HEK293 (cell line): ENCODE measurements around the gene AHCYL1.

Experiments used
- CTCF ChIA-PET: fragments of 350-600 bp; formaldehyde crosslinking; extraction: SDS; loops from one replicate; lab custom pipeline; 2021; ENCODE audit warnings: antibody characterized with exemption; lab: Yijun Ruan, JAX
- POLR2A ChIA-PET: fragments of 300-600 bp; formaldehyde crosslinking; extraction: SDS; loops from one replicate; lab custom pipeline; 2020; ENCODE audit warnings: antibody characterized with exemption, inconsistent platforms; lab: Yijun Ruan, JAX
- H3K27ac ChIP-seq: fragments of 200-500 bp; sonication (Bioruptor generic); 2 replicates; pipeline ENCODE4 v1.5.1; 2014; ENCODE audit warnings: low read depth, low read length, control low read depth, inconsistent platforms; ENCODE audit errors: extremely low read depth
- H3K36me3 ChIP-seq, 2 experiments: fragments of 200-500 bp in 1 of 2; sonication (Bioruptor generic) in 1 of 2; 1 replicate in 1 of 2; 2 replicates in 1 of 2; pipeline ENCODE4 v1.5.1; 2014 to 2017; ENCODE audit warnings: inconsistent platforms in 2 of 2, low read length in 2 of 2; ENCODE audit not compliant: control insufficient read depth in 2 of 2, insufficient read depth in 1 of 2
- H3K4me1 ChIP-seq: fragments of 200-500 bp; sonication (Bioruptor generic); 2 replicates; pipeline ENCODE4 v1.5.1; 2014; ENCODE audit warnings: mild to moderate bottlenecking, low read length, inconsistent platforms; ENCODE audit not compliant: control insufficient read depth, insufficient read depth
- H3K4me3 ChIP-seq: 2 replicates; pipeline ENCODE4 v1.5.1; 2011; ENCODE audit warnings: low read depth, mild to moderate bottlenecking, control low read depth, low read length, moderate library complexity
- H3K9me3 ChIP-seq: fragments of 200-500 bp; sonication (Bioruptor generic); 2 replicates; pipeline ENCODE4 v1.5.1; 2014; ENCODE audit warnings: low read depth, low read length, inconsistent platforms; ENCODE audit not compliant: control insufficient read depth, insufficient read depth
- CTCF ChIP-seq: fragments of 450-650 bp; formaldehyde crosslinking; IDR thresholded peaks from 2 replicates; pipeline ENCODE4 v1.5.1; 2016; ENCODE audit warnings: missing biosample characterization, missing genetic modification characterization
- EGR2 ChIP-seq: fragments of 450-650 bp; formaldehyde crosslinking; IDR thresholded peaks from 2 replicates; pipeline ENCODE4 v1.5.1; 2016; ENCODE audit warnings: low read depth, missing biosample characterization, missing genetic modification characterization
- SCRT1 ChIP-seq: fragments of 450-650 bp; formaldehyde crosslinking; IDR thresholded peaks from 2 replicates; pipeline ENCODE4 v1.5.1; 2016; ENCODE audit warnings: missing biosample characterization, missing genetic modification characterization, borderline replicate concordance
- ZNF140 ChIP-seq: fragments of 450-650 bp; formaldehyde crosslinking; IDR thresholded peaks from 2 replicates; pipeline ENCODE4 v1.5.1; 2016; ENCODE audit warnings: missing biosample characterization, missing genetic modification characterization
- ZNF148 ChIP-seq: fragments of 450-650 bp; formaldehyde crosslinking; IDR thresholded peaks from 2 replicates; pipeline ENCODE4 v1.5.0; 2017; ENCODE audit warnings: missing biosample characterization, missing genetic modification characterization, borderline replicate concordance
- ZNF223 ChIP-seq: fragments of 450-650 bp; formaldehyde crosslinking; IDR thresholded peaks from 2 replicates; pipeline ENCODE4 v1.5.1; 2016; ENCODE audit warnings: missing biosample characterization, missing genetic modification characterization
- ZNF239 ChIP-seq: fragments of 450-650 bp; formaldehyde crosslinking; IDR thresholded peaks from 2 replicates; pipeline ENCODE4 v1.5.1; 2016; ENCODE audit warnings: missing biosample characterization, missing genetic modification characterization
- ZNF311 ChIP-seq: fragments of 450-650 bp; formaldehyde crosslinking; IDR thresholded peaks from 2 replicates; pipeline ENCODE4 v1.5.1; 2017; ENCODE audit warnings: missing biosample characterization, missing genetic modification characterization, borderline replicate concordance
- ZNF510 ChIP-seq: fragments of 450-650 bp; formaldehyde crosslinking; IDR thresholded peaks from 2 replicates; pipeline ENCODE4 v1.5.1; 2018; ENCODE audit warnings: mild to moderate bottlenecking, missing genetic modification characterization, missing biosample characterization; ENCODE audit not compliant: insufficient replicate concordance
- ZNF621 ChIP-seq: fragments of 450-650 bp; formaldehyde crosslinking; IDR thresholded peaks from 2 replicates; pipeline ENCODE4 v1.5.1; 2017; ENCODE audit warnings: missing biosample characterization, missing genetic modification characterization
- ZNF654 ChIP-seq: fragments of 450-650 bp; formaldehyde crosslinking; IDR thresholded peaks from 2 replicates; pipeline ENCODE4 v1.5.1; 2016; ENCODE audit warnings: low read depth, missing biosample characterization, missing genetic modification characterization
- ZNF658 ChIP-seq: fragments of 450-650 bp; formaldehyde crosslinking; IDR thresholded peaks from 2 replicates; pipeline ENCODE4; 2016; ENCODE audit warnings: missing biosample characterization, missing genetic modification characterization
- ZNF843 ChIP-seq: fragments of 450-650 bp; formaldehyde crosslinking; IDR thresholded peaks from 2 replicates; pipeline ENCODE4 v1.5.1; 2016; ENCODE audit warnings: missing biosample characterization, missing genetic modification characterization
- ZSCAN5A ChIP-seq: fragments of 450-650 bp; formaldehyde crosslinking; IDR thresholded peaks from 2 replicates; pipeline ENCODE4 v1.5.1; 2016; ENCODE audit warnings: missing biosample characterization, missing genetic modification characterization
- ZXDB ChIP-seq: fragments of 450-650 bp; formaldehyde crosslinking; IDR thresholded peaks from 2 replicates; pipeline ENCODE4 v1.5.1; 2016; ENCODE audit warnings: missing biosample characterization, missing genetic modification characterization

The AHCYL1 gene

GRCh38 chr1:109979489-109980091 lies 5.0 kb upstream of the AHCYL1 start (continued):
- TF ChIP-seq ZNF239 (tag by site-specific recombination), result no peak
- no peak for TF ChIP-seq ZXDB (tag by site-specific recombination)
- 0 out of 2 replicates have a peak, but pooled peaks have one; percentile 37 for TF ChIP-seq EGR2
- no peak for TF ChIP-seq CTCF (tag by site-specific recombination)

DNA sequence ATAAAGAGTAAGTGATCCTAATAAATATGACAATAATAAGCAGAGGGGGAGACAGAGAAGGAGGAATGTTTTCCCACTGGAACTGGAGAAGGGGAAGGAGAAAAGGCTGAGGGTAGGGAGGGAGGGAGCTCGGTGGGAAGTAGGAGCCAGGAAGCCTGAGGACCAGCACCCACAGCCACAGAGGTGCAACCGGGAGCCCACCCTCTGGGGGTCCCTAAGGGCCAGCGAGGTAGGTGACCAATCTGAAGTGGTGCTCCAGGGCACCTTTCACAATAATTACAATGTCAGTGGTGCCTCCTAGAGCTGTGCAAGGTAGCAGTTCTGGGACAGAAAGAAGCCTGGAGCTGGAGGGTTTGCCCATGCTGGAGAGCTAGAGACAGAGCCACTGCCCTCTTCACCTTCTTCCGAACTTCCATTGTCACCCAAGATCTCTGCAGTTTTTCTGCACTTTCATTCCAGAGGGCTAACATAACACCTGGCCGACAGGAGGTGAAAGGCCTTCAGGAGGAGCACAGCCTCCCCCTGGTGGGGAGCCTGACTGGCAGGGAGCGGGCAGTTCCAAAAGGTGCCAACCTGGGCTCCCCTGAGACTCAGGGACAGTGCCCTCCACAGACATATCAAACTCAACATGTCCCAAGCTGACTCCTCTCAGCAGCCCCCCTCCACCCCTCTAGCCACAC lies 4.1 kb upstream of the AHCYL1 start:
- CTCF ChIA-PET, result interaction anchor here (0.7 to 12.6 kb wide), 13 partner anchors 11 to 434 kb away, joined by 3 to 522 read pairs (median 6); no protein-coding TSS in a partner anchor
- H3K27ac ChIP-seq, result no peak overlapping the region

More for the DNA sequence above, 4.1 kb upstream of the AHCYL1 start:
- TF ChIP-seq ZNF311 (tag by site-specific recombination) (no peak), SCRT1 (tag by site-specific recombination) (no peak), ZNF658 (tag by site-specific recombination) (no peak), ZNF140 (tag by site-specific recombination) (no peak), ZNF654 (tag by site-specific recombination) (peak; percentile 21; the same call in 1 of the 2 replicates), ZNF621 (tag by site-specific recombination) (no peak), ZNF843 (tag by site-specific recombination) (no peak), ZNF510 (tag by site-specific recombination) (no peak), CTCF (tag by site-specific recombination) (peak; percentile 52), ZNF148 (tag by site-specific recombination) (no peak), ZNF223 (tag by site-specific recombination) (no peak), ZSCAN5A (no peak)
- H3K4me3 ChIP-seq, result no peak overlapping the region
- H3K9me3 ChIP-seq, result no peaks in the 10 kb centered on the region
- H3K4me1 ChIP-seq, result no peaks in the 10 kb centered on the region
- H3K36me3 ChIP-seq, result no peaks in the 10 kb centered on the region
- POLR2A ChIA-PET, result no interaction called here
